Esophagus muscularis mucosa (tissue), 4 donors: ENCODE results near the gene ST3GAL2. TPM values are rescaled to one million over a fixed set of nuclear protein-coding genes. Genes with fewer than 3 reads are reported as not detected.
"Not testable (repeated sequence)": the region's sequence is repeated elsewhere in the genome, so short reads cannot be mapped to it uniquely, and the experiment has no call there.

ENCODE experiments used
- DNase-seq: peaks from one replicate; pipeline ENCODE4 v3.0.0-alpha.2; 2017; ENCODE audit errors: extremely low spot score
- H3K27ac ChIP-seq, 4 donors: fragments of 200-600 bp; sonication (generic); replicated peaks in 1 of 4; 1 replicate in 3 of 4; 2 replicates in 1 of 4; pipeline ENCODE4 v1.5.1; 2016 to 2019; ENCODE audit warnings: mild to moderate bottlenecking in 1 of 4
- H3K27me3 ChIP-seq, 4 donors: fragments of 200-600 bp; sonication (generic); one replicate each; pipeline versions ENCODE4 v1.5.1 to v1.6.0; 2016 to 2019
- H3K36me3 ChIP-seq, 4 donors: fragments of 200-600 bp; sonication (generic); one replicate each; pipeline ENCODE4 v1.5.1; 2016 to 2019
- H3K4me1 ChIP-seq, 4 donors: fragments of 200-600 bp; sonication (generic); one replicate each; pipeline ENCODE4 v1.5.1; 2016 to 2019
- H3K4me3 ChIP-seq, 4 donors: fragments of 200-600 bp; sonication (generic); 1 replicate in 2 of 4; 2 replicates in 2 of 4; pipeline ENCODE4 v1.5.1; 2016 to 2019; ENCODE audit warnings: mild to moderate bottlenecking in 4 of 4, moderate library complexity in 1 of 4
- H3K9me3 ChIP-seq, 4 donors: fragments of 200-600 bp; sonication (generic); 1 replicate in 3 of 4; 2 replicates in 1 of 4; pipeline ENCODE4 v1.5.1; 2016 to 2019
- EP300 ChIP-seq: sonication (generic); formaldehyde crosslinking; IDR thresholded peaks from one replicate; pipeline ENCODE4 v1.6.1; 2017; ENCODE audit warnings: antibody characterized with exemption
- POLR2A ChIP-seq: fragments of 450-650 bp; IDR thresholded peaks from one replicate; pipeline ENCODE4 v1.6.1; 2017; ENCODE audit warnings: antibody characterized with exemption, moderate library complexity, mild to moderate bottlenecking, low read depth
- POLR2AphosphoS5 ChIP-seq, 2 donors: sonication (generic); formaldehyde crosslinking; IDR thresholded peaks; one replicate each; pipeline ENCODE4 v1.6.1; 2017; ENCODE audit warnings: antibody characterized with exemption in 2 of 2
- WGBS: methylation state at CpG from one replicate; pipeline ENCODE4 v1.1.5; 2018; 5-methylcytosine and 5-hydroxymethylcytosine counted together
- intact Hi-C: fragments of 100-400 bp; cut with DNase I; formaldehyde crosslinking; loops from one replicate; pipeline ENCODE4 v1.15.1; 2023
- total RNA-seq, 4 donors: library from RNA; depleted of rRNA; stranded (reverse); fragments of >200 nt; gene quantifications; one replicate each; pipeline versions ENCODE4 v1.1.0 to v1.2.1, GENCODE V29; 2016
- TF ChIP-seq, protein P1 (sequence below), 3 experiments: fragments of 200-600 bp in 2 of 3; fragments of 450-650 bp in 1 of 3; sonication (generic) in 2 of 3; IDR thresholded peaks; one replicate each; pipeline ENCODE4 v1.5.1; 2017 to 2019; ENCODE audit warnings: antibody characterized with exemption in 3 of 3, mild to moderate bottlenecking in 2 of 3, moderate library complexity in 1 of 3

Gene ST3GAL2
- total RNA-seq, 4 donors from 2014 or later, result 18.6 to 34.9 (median 27.2) TPM

GRCh38 chr16:70392606-70393005, 46.3 kb downstream of the ST3GAL2 start:
- H3K4me3 ChIP-seq, result no peak overlapping the region
- TF ChIP-seq POLR2A (no peak), EP300 (no peak), POLR2AphosphoS5 (IDR thresholded peaks at IDR 0.05) (no peak)
- TF ChIP-seq, protein P1, sequence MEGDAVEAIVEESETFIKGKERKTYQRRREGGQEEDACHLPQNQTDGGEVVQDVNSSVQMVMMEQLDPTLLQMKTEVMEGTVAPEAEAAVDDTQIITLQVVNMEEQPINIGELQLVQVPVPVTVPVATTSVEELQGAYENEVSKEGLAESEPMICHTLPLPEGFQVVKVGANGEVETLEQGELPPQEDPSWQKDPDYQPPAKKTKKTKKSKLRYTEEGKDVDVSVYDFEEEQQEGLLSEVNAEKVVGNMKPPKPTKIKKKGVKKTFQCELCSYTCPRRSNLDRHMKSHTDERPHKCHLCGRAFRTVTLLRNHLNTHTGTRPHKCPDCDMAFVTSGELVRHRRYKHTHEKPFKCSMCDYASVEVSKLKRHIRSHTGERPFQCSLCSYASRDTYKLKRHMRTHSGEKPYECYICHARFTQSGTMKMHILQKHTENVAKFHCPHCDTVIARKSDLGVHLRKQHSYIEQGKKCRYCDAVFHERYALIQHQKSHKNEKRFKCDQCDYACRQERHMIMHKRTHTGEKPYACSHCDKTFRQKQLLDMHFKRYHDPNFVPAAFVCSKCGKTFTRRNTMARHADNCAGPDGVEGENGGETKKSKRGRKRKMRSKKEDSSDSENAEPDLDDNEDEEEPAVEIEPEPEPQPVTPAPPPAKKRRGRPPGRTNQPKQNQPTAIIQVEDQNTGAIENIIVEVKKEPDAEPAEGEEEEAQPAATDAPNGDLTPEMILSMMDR (IDR thresholded peaks at IDR 0.05), result no peak
- no peaks in the 10 kb centered on the region for H3K27me3 ChIP-seq
- H3K27ac ChIP-seq, result peak overlapping the region in 1 of 4 donors; percentile 30
- WGBS, result 94% methylated on average over 4 of the region's 4 CpGs
- H3K9me3 ChIP-seq, result no peaks in the 10 kb centered on the region
- H3K4me1 ChIP-seq, result peaks cover 11 to 17% (median 11%) of the 10 kb centered on the region in 4 donors
- no peak for DNase-seq
- intact Hi-C loops, result loop anchor here (5.0 kb wide), 1 partner anchor 70 kb away; no protein-coding TSS in a partner anchor
- peaks cover 12 to 60% (median 30%) of the 10 kb centered on the region in 4 donors for H3K36me3 ChIP-seq

DNA sequence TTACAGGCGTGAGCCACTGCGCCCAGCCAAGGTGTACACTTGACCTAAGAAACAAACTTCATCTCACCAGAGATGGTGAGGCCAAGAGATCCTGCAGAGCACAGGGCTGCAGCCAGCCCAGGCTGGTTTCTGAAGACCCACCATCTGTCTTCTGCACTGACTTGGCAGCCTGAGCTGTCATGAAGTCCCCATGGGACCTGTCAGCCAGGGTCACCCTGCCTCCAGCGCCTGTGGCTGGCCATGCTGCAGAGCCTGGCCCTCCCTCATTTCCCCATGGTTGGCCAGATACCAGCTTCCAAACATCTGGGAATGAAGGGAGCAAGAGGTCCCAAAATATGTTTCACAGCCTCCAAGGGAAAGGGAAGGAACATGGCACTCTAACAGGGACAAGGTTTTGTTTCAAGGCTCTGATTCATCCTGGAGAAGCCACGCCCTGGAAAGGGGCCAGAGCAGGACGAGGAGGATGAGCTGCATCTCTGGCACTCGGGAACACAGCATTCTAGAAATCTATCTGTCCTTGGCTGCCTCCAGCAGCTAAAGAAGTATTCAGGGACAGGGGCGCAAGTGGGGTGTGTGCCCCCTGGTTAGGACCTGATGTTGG, 46.9 kb downstream of the ST3GAL2 start:
- peaks cover 12 to 61% (median 35%) of the 10 kb centered on the region in 4 donors for H3K36me3 ChIP-seq
- no peaks in the 10 kb centered on the region for H3K9me3 ChIP-seq
- DNase-seq, result no peak
- peaks cover 11 to 17% (median 11%) of the 10 kb centered on the region in 4 donors for H3K4me1 ChIP-seq
- no peaks in the 10 kb centered on the region for H3K27me3 ChIP-seq
- WGBS, result 69% methylated on average over 6 of the region's 7 CpGs
- no peak for TF ChIP-seq POLR2A
- TF ChIP-seq POLR2AphosphoS5 (IDR thresholded peaks at IDR 0.05), result peak in 1 of 2 donors; percentile 10
- H3K4me3 ChIP-seq, result no peak overlapping the region
- intact Hi-C loops, result loop anchor here (5.0 kb wide), 1 partner anchor 70 kb away; no protein-coding TSS in a partner anchor
- peak overlapping the region in 1 of 4 donors; percentile 30 for H3K27ac ChIP-seq

DNA sequence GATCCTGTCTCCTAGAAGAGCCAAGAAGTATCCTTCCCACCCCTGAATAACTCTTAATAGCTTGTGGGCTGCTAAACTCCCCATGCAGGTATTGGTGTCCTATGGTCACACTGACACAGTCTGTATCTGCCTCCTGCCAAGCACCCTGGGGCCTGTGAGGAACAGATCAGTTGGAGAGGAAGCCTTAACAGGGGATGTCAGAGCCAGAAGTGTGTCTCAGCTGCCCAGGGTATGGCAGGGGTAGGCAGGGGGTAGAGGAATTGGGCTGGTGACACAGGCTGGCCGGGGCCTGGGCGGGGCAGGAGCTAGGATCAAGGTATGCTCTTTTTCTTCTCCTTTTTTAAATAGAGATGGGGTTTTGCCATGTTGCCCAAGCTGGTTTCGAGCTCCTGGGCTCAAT, 47.5 kb downstream of the ST3GAL2 start:
- Histone ChIP-seq H3K9me3 (no peaks in the 10 kb centered on the region), H3K4me3 (no peak overlapping the region), H3K4me1 (peaks cover 8 to 17% (median 11%) of the 10 kb centered on the region in 4 donors), H3K27ac (no peak overlapping the region), H3K36me3 (peaks cover 12 to 63% (median 40%) of the 10 kb centered on the region in 4 donors), H3K27me3 (no peaks in the 10 kb centered on the region)
- DNase-seq, result no peak
- intact Hi-C loops, result loop anchor here (5.0 kb wide), 1 partner anchor 71 kb away; no protein-coding TSS in a partner anchor
- WGBS, result 91% methylated on average over 3 of the region's 3 CpGs
- no peak for TF ChIP-seq EP300
- TF ChIP-seq POLR2A, result no peak

- no peak for DNase-seq
- H3K27me3 ChIP-seq, result no peaks in the 10 kb centered on the region
- H3K4me1 ChIP-seq, result peaks cover 7 to 17% (median 11%) of the 10 kb centered on the region in 4 donors
- intact Hi-C loops, result loop anchor here (5.0 kb wide), 1 partner anchor 72 kb away; no protein-coding TSS in a partner anchor
- peaks cover 12 to 66% (median 45%) of the 10 kb centered on the region in 4 donors for H3K36me3 ChIP-seq
- H3K9me3 ChIP-seq, result no peaks in the 10 kb centered on the region
- H3K27ac ChIP-seq, result no peak overlapping the region
- TF ChIP-seq, protein P1 (IDR thresholded peaks at IDR 0.05), result no peak
- TF ChIP-seq POLR2AphosphoS5 (IDR thresholded peaks at IDR 0.05) (no peak), POLR2A (no peak), EP300 (no peak)
- WGBS, result 87% methylated on average over 5 of the region's 5 CpGs
- no peak overlapping the region for H3K4me3 ChIP-seq
Measured at GRCh38 chr16:70390774-70391173, 48.1 kb downstream of the ST3GAL2 start.

DNA sequence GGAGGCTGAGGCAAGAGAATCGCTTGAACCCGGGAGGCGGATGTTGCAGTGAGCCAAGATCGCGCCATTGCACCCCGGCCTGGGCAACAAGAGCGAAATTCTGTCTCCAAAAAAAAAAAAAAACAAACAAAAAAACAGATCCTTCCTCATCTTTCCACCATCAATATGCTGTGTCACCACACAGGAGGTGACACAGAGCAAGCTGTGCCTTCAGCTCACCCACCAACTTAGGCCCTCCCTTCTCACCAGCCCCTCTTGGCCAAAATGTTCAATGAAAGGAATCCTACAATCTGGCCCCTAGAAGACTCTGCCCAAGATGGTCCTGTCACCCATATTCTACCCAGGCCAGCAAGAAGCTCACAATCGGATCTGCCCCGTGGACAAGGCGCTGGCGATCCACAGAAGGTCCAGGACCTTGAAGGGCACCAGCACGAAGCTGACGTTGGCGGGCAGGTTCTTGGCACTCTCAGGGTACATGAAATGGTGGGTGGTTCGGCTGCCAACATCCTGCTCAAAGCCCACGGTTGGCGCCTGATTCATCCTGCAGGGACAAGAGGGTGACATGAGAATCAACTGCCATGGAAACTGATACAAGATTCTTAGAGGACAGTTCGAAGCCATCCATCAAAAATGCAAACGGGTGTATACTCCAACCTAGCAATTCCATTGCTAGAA, 50.8 kb downstream of the ST3GAL2 start:
- DNase-seq, result no peak
- H3K27ac ChIP-seq, result no peak overlapping the region
- 96% methylated on average over 18 of the region's 19 CpGs for WGBS
- H3K27me3 ChIP-seq, result no peaks in the 10 kb centered on the region
- intact Hi-C loops, result no loop called here
- no peak overlapping the region for H3K4me3 ChIP-seq
- peaks cover 7 to 12% (median 11%) of the 10 kb centered on the region in 4 donors for H3K4me1 ChIP-seq
- H3K36me3 ChIP-seq, result peaks cover 12 to 62% (median 38%) of the 10 kb centered on the region in 4 donors
- TF ChIP-seq POLR2AphosphoS5 (IDR thresholded peaks at IDR 0.05) (no peak), EP300 (no peak), POLR2A (no peak)
- TF ChIP-seq, protein P1 (IDR thresholded peaks at IDR 0.05), result no peak
- no peaks in the 10 kb centered on the region for H3K9me3 ChIP-seq

- peaks cover 12 to 56% (median 41%) of the 10 kb centered on the region in 4 donors for H3K36me3 ChIP-seq
- H3K9me3 ChIP-seq, DNase-seq, H3K27ac ChIP-seq, intact Hi-C loops, H3K4me1 ChIP-seq, H3K4me3 ChIP-seq, H3K27me3 ChIP-seq: not testable (repeated sequence)
- WGBS, result 93% methylated on average over 20 of the region's 20 CpGs
Measured at GRCh38 chr16:70386289-70386986, 52.5 kb downstream of the ST3GAL2 start.
